Adipose tissue (tissue), 3 donors: ENCODE data around the gene MYOCOS. TPM values are rescaled to one million over a fixed set of nuclear protein-coding genes. Genes with fewer than 3 reads are reported as not detected.
A peak's percentile ranks its signal among the peaks of the same experiment; 100 is the strongest.
"Not testable (repeated sequence)": the region's sequence is repeated elsewhere in the genome, so short reads cannot be mapped to it uniquely, and the experiment has no call there.

ENCODE experiments used
- H3K27ac ChIP-seq: one replicate; pipeline ENCODE4 v1.5.1; 2013; ENCODE audit warnings: low read depth, low read length
- WGBS, 3 donors: extraction: QIAGEN DNeasy Blood & Tissue Kit; methylation state at CpG; one replicate each; pipeline ENCODE4 v1.1.7; 2013; 5-methylcytosine and 5-hydroxymethylcytosine counted together
- polyA plus RNA-seq, 3 donors: library from polyadenylated mRNA; stranded (reverse); fragments of 200-250 nt; gene quantifications; one replicate each; pipeline ENCODE4 v1.2.3, GENCODE V29; 2013
- donor health status: healthy with polysubstance abuse.
- donor health status: Bipolar disorder and iron deficiency.
- donor health status: healthy.

Gene MYOCOS
- polyA plus RNA-seq, 3 donors = not detected

GRCh38 chr1:171653796-171654195, 31.8 kb downstream of the MYOCOS start:
- no peak overlapping the region for H3K27ac ChIP-seq
- WGBS, 3 donors = 18 to 53% (median 47%) methylated on average over 1 of the region's 1 CpG

GRCh38 chr1:171654201-171654941, 32.3 kb downstream of the MYOCOS start:
- H3K27ac ChIP-seq = peak overlapping the region; percentile 40
- WGBS, 3 donors = 41 to 48% (median 43%) methylated on average over 8 of the region's 8 CpGs

DNA sequence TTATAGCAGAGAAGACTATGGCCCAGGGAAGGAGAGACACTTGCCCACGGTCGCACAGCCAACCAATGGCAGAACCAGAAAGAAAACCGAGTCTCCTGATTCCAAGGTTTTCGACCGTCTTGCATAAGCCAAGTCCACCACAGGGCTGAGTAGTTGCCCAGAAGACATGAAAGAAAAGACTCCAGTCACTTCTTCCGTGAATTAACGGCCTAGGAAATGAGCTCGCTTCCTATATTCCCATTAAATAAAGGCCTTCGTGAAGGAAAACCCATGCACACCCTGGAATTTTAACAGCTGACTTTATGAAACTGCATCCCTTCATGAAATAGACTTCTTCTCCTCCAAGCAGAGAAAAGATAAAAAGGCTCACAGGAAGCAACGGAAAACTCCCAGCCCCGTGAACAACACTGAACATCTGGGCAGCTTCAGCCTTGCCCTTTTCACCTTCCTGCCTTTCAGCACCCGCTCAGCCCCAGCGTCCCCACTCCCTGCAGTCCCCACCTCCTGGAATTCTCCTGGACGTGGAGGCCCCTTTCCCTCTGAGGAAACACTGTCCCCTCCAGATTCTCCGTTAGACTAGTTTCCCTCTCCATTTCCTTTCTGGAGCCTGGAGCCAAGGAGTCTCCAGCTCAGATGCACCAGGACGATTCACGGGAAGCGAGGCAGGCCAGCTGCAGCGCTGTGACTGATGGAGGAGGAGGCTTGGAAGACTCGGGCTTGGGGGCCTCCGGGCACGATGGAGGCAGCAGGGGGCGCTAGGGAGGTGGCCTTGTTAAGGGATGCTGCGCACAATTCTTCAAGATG, 33.1 kb downstream of the MYOCOS start:
- peak overlapping the region; percentile 40 for H3K27ac ChIP-seq
- WGBS, 3 donors = 16 to 33% (median 16%) methylated on average over 24 of the region's 24 CpGs

- no peak overlapping the region for H3K27ac ChIP-seq
- 60 to 73% (median 66%) methylated on average over 6 of the region's 6 CpGs for WGBS, 3 donors
These were observed 33.7 kb downstream of the MYOCOS start for GRCh38 chr1:171655746-171656116.

DNA sequence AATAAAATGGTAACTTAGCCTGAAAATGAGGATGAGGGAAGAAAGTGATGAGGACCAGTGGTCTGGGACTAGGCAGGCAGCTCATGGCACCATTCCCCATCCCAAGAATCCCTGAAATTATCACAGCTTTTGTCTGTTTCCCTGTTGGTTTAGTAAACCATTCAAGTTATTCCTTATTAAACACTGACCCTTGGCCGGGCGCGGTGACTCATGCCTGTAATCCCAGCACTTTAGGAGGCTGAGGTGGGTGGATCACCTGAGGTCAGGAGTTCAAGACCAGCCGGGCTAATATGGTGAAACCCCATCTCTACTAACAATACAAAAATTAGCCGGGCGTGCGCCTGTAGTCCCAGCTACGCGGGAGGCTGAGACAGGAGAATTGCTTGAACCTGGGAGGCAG, 34.2 kb downstream of the MYOCOS start:
- H3K27ac ChIP-seq = not testable (repeated sequence)
- 95 to 98% (median 97%) methylated on average over 9 of the region's 9 CpGs for WGBS, 3 donors

DNA sequence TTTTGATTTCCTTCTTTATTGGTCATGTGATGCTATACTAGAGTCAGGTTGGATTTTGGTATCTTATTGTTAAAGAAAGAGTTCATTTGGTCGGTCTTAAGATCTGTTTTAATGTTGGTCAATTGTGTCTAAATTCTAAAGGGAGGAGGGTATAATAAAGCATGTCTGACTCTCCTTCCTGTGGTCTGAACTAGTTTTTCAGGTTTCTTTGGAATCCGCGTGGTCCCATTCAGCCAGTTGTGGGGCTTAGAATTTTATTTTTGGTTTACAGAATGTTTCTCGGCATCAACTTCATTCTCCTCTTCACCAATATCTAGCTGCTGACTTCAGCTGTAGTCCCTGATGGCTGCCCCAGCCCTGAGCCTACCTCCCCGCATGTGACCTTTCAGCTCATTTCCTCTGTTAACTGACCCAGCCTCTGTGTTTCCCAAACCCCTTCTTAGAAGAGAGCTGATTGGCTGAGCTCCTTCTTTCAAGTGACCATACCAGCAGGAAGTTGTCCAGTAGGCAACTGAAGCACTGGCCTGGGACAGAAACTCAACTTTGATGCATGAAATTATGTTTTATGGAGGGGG, 39.1 kb downstream of the MYOCOS start:
- H3K27ac ChIP-seq = no peak overlapping the region
- 71 to 98% (median 93%) methylated on average over 5 of the region's 5 CpGs for WGBS, 3 donors

- WGBS, 3 donors = 60 to 80% (median 61%) methylated on average over 7 of the region's 7 CpGs
- H3K27ac ChIP-seq = no peak overlapping the region
These were observed 41.2 kb downstream of the MYOCOS start for GRCh38 chr1:171663036-171663853.

- 57 to 69% (median 57%) methylated on average over 4 of the region's 4 CpGs for WGBS, 3 donors
- no peak overlapping the region for H3K27ac ChIP-seq
These were observed 42.0 kb downstream of the MYOCOS start for GRCh38 chr1:171663854-171664575.

- H3K27ac ChIP-seq = no peak overlapping the region
These were observed 42.9 kb downstream of the MYOCOS start for GRCh38 chr1:171664976-171665375.

- H3K27ac ChIP-seq = no peak overlapping the region
These were observed 44.2 kb downstream of the MYOCOS start for GRCh38 chr1:171666114-171666769.

GRCh38 chr1:171668372-171668771, 46.3 kb downstream of the MYOCOS start:
- WGBS, 3 donors = 90 to 94% (median 93%) methylated on average over 5 of the region's 5 CpGs
- H3K27ac ChIP-seq = no peak overlapping the region

More at GRCh38 chr1:171666114-171666769, 44.2 kb downstream of the MYOCOS start:
- 73 to 91% (median 88%) methylated on average over 4 of the region's 4 CpGs for WGBS, 3 donors

- H3K27ac ChIP-seq = no peak overlapping the region
- WGBS, 3 donors = 94 to 98% (median 98%) methylated on average over 28 of the region's 28 CpGs
These were observed 48.7 kb downstream of the MYOCOS start for GRCh38 chr1:171670739-171671138.

GRCh38 chr1:171674431-171675405, 52.7 kb downstream of the MYOCOS start:
- 62 to 64% (median 63%) methylated on average over 3 of the region's 3 CpGs for WGBS, 3 donors

More at GRCh38 chr1:171674431-171675405, 52.7 kb downstream of the MYOCOS start:
- H3K27ac ChIP-seq = no peak overlapping the region
